NB4 (cell line): ENCODE results near the gene PRDM15.

ENCODE experiments used
- CTCF ChIP-seq: IDR thresholded peaks from one replicate; pipeline ENCODE4 v1.5.1; 2012; ENCODE audit warnings: low read depth, low read length
- MYC ChIP-seq: IDR thresholded peaks from 2 replicates; pipeline ENCODE4 v1.6.1; 2011; ENCODE audit warnings: low read depth, low read length
- POLR2A ChIP-seq: IDR thresholded peaks from 2 replicates; pipeline ENCODE4 v1.6.1; 2011; ENCODE audit warnings: mild to moderate bottlenecking; ENCODE audit not compliant: insufficient read length; ENCODE audit errors: extremely low read depth
- TF ChIP-seq, protein P1 (sequence below): IDR thresholded peaks from 2 replicates; pipeline ENCODE4 v1.6.1; 2011; ENCODE audit warnings: low read depth, low read length

GRCh38 chr21:41819856-41820281 lies 59.3 kb downstream of the PRDM15 start:
- TF ChIP-seq CTCF (no peak), POLR2A (no peak), MYC (no peak)
- TF ChIP-seq, protein P1, sequence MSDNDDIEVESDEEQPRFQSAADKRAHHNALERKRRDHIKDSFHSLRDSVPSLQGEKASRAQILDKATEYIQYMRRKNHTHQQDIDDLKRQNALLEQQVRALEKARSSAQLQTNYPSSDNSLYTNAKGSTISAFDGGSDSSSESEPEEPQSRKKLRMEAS, result no peak
